Ovary (tissue), 1 donor: ENCODE measurements around the gene SLC4A5.

ENCODE experiments used
- EP300 ChIP-seq: sonication (generic); formaldehyde crosslinking; IDR thresholded peaks from one replicate; pipeline ENCODE4 v1.6.1; 2017; ENCODE audit warnings: antibody characterized with exemption
- POLR2A ChIP-seq: fragments of 450-650 bp; IDR thresholded peaks from one replicate; pipeline ENCODE4 v1.6.1; 2017; ENCODE audit warnings: antibody characterized with exemption, mild to moderate bottlenecking, moderate library complexity

DNA sequence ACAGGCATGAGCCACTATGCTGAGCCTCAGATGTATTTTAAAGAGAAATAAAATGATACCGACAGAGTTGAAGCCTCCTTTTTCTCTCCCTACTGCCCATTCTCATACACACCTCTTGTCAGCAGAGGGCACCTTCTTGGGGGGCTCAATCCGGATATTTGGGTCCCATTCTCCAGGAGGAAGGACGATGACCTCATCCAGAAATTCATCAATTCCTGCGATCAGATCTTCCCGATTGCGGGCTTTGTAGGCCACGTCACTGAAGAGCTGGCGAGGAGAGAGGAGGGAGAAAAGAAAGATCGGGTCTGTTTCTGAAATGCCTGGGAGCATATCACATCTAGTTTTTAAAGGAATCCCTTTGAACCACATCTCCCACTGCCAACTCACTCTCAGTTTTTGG lies 90.4 kb downstream of the SLC4A5 start:
- no peak for TF ChIP-seq EP300
- TF ChIP-seq POLR2A, result no peak
